Mesodermal cell (in vitro differentiated cells): ENCODE results near the gene PTPN21.

Experiments
- H3K27ac ChIP-seq: 2 replicates; pipeline ENCODE4 v1.7.0; 2013; ENCODE audit warnings: mild to moderate bottlenecking, low read depth, low read length, moderate library complexity; ENCODE audit not compliant: severe bottlenecking
- H3K36me3 ChIP-seq: 2 replicates; pipeline ENCODE4 v1.7.1; 2013; ENCODE audit warnings: mild to moderate bottlenecking, low read length, moderate library complexity; ENCODE audit not compliant: control insufficient read depth, insufficient read depth
- H3K4me1 ChIP-seq: one replicate; pipeline ENCODE4 v1.7.1; 2013; ENCODE audit warnings: mild to moderate bottlenecking, low read length; ENCODE audit not compliant: insufficient read depth, control insufficient read depth, poor library complexity, severe bottlenecking
- H3K4me3 ChIP-seq: 2 replicates; pipeline ENCODE4 v1.7.0; 2013; ENCODE audit warnings: low read length, control low read depth, mild to moderate bottlenecking; ENCODE audit not compliant: insufficient read depth, poor library complexity, severe bottlenecking; ENCODE audit errors: extremely low read depth
- H3K9me3 ChIP-seq: 2 replicates; pipeline ENCODE4 v1.7.1; 2013; ENCODE audit warnings: mild to moderate bottlenecking, low read length, moderate library complexity; ENCODE audit not compliant: control insufficient read depth
- WGBS, 2 experiments: methylation state at CpG; one replicate each; pipeline ENCODE4 v1.1.5; 2013; ENCODE audit warnings: missing lambda C conversion rate in 2 of 2; ENCODE audit not compliant: insufficient coverage in 2 of 2; 5-methylcytosine and 5-hydroxymethylcytosine counted together

The PTPN21 gene

GRCh38 chr14:88488897-88489296, 65.9 kb downstream of the PTPN21 start:
- H3K27ac ChIP-seq, result no peak overlapping the region
- 94 to 100% methylated on average over 3 to 4 of the region's 6 CpGs for WGBS, 2 experiments
- H3K4me3 ChIP-seq, result no peak overlapping the region
- H3K36me3 ChIP-seq, result peaks cover 72% of the 10 kb centered on the region
- H3K4me1 ChIP-seq, result no peaks in the 10 kb centered on the region
- no peaks in the 10 kb centered on the region for H3K9me3 ChIP-seq

- no peaks in the 10 kb centered on the region for H3K9me3 ChIP-seq
- H3K4me1 ChIP-seq, result no peaks in the 10 kb centered on the region
- H3K4me3 ChIP-seq, result no peak overlapping the region
- H3K36me3 ChIP-seq, result peaks cover 67% of the 10 kb centered on the region
- no peak overlapping the region for H3K27ac ChIP-seq
- 97 to 99% methylated on average over 7 of the region's 7 CpGs for WGBS, 2 experiments
Measured at GRCh38 chr14:88488081-88488480, 66.7 kb downstream of the PTPN21 start.

DNA sequence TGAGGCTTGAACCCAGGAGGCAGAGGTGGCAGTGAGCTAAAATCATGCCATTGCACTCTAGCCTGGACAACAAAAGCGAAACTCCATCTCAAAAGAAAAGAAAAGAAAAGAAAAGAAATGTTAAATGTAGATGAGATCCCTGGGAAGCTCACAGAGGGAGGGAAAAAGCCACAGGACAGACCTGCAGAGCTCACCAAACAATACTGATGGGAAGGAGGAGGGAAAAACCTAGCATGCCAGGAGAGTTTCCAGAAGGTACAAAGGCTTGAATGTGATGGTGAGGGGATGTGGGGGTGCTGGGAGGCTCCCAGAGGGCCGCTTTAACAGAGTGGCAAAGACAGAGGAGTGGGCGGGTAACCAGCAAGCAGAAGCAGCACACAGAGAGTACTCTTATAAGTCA, 72.3 kb downstream of the PTPN21 start:
- Histone ChIP-seq H3K27ac (no peak overlapping the region), H3K36me3 (peaks cover 67% of the 10 kb centered on the region), H3K9me3 (no peaks in the 10 kb centered on the region), H3K4me3 (no peak overlapping the region), H3K4me1 (no peaks in the 10 kb centered on the region)
- WGBS, 2 experiments, result 89 to 100% methylated on average over 2 to 3 of the region's 3 CpGs

GRCh38 chr14:88481794-88482193, 73.0 kb downstream of the PTPN21 start:
- WGBS, 2 experiments, result 95 to 96% methylated on average over 4 to 5 of the region's 7 CpGs

DNA sequence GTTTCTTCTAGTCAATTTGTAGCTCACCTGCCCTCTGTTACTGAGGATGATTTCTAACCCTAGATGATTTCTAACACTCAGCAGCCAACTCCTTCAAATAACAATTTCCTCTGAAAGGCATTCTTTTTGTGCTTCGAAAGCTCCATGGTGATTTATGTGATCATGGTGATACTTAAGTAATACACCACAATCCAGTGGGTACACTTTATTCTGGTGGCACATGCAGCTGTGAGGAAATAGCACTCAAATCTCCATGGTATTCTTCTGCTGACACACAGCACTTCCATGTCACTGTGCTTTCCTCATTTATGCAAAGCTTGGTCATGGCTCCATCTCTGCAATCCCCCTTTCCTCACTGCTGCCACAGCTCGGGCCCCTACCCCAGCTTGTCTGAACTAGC, 73.7 kb downstream of the PTPN21 start:
- Histone ChIP-seq H3K36me3 (peaks cover 73% of the 10 kb centered on the region), H3K27ac (no peak overlapping the region), H3K4me1 (no peaks in the 10 kb centered on the region), H3K9me3 (no peaks in the 10 kb centered on the region), H3K4me3 (no peak overlapping the region)
- WGBS, 2 experiments, result 100% methylated on average over 1 of the region's 2 CpGs; no CpG with 5 or more reads in 1 of the 2 experiments

More at GRCh38 chr14:88481794-88482193, 73.0 kb downstream of the PTPN21 start:
- Histone ChIP-seq H3K36me3 (peaks cover 73% of the 10 kb centered on the region), H3K27ac (no peak overlapping the region), H3K4me1 (no peaks in the 10 kb centered on the region), H3K9me3 (no peaks in the 10 kb centered on the region), H3K4me3 (no peak overlapping the region)

GRCh38 chr14:88479574-88479987, 75.2 kb downstream of the PTPN21 start:
- H3K27ac ChIP-seq, result no peak overlapping the region
- peaks cover 79% of the 10 kb centered on the region for H3K36me3 ChIP-seq
- H3K9me3 ChIP-seq, result no peaks in the 10 kb centered on the region
- H3K4me3 ChIP-seq, result no peak overlapping the region
- no peaks in the 10 kb centered on the region for H3K4me1 ChIP-seq
- 95 to 97% methylated on average over 31 to 39 of the region's 40 CpGs for WGBS, 2 experiments

DNA sequence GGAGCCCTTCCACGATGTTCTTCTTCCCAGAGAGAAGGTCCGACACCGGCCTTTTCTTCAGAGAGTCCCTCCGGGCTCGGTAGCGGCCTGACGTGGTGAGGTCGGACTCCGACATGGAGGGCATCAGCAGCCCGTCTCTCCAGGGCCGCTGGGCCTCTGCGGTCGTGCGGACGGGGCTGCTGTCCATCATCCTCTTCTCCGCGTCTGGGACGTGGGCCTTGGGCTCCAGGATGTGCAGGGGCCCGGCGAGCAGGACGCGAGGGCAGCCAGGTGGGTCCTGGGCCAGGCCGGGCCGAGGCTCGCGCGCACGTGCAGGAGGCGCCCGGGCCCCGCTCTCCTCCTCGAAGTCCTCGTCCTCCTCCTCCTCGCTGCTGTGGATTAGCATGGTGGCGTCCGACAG, 75.9 kb downstream of the PTPN21 start:
- WGBS, 2 experiments, result 96 to 97% methylated on average over 35 to 36 of the region's 36 CpGs
- Histone ChIP-seq H3K4me3 (no peak overlapping the region), H3K36me3 (peaks cover 76% of the 10 kb centered on the region), H3K4me1 (no peaks in the 10 kb centered on the region), H3K9me3 (no peaks in the 10 kb centered on the region), H3K27ac (no peak overlapping the region)

GRCh38 chr14:88477513-88478250, 77.1 kb downstream of the PTPN21 start:
- H3K36me3 ChIP-seq, result peaks cover 80% of the 10 kb centered on the region

DNA sequence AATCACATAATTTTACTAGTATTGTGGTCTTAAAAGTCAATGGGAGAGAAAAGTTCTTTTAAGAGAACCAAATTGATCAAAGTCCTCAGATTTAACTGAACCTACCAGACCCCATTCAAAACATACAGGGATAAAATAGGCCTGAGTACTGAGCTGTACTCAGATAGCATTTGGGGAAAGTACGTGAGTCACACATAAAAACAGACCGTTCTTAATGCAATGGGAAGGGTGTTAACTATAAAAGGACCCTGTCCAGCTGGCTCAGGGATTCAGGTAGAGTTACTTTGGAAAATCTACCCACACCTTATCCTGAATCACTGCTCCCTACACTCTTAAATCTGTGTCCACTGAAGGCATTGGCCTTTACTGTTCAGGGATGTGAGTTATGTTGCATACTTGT, 78.0 kb downstream of the PTPN21 start:
- no peaks in the 10 kb centered on the region for H3K4me1 ChIP-seq
- H3K9me3 ChIP-seq, result no peaks in the 10 kb centered on the region
- WGBS, 2 experiments, result 100% methylated on average over 1 of the region's 2 CpGs; no CpG with 5 or more reads in 1 of the 2 experiments
- H3K4me3 ChIP-seq, result no peak overlapping the region
- no peak overlapping the region for H3K27ac ChIP-seq
- H3K36me3 ChIP-seq, result peaks cover 85% of the 10 kb centered on the region

More at GRCh38 chr14:88477513-88478250, 77.1 kb downstream of the PTPN21 start:
- no peak overlapping the region for H3K27ac ChIP-seq
- H3K4me3 ChIP-seq, result no peak overlapping the region
- H3K9me3 ChIP-seq, result no peaks in the 10 kb centered on the region
- no peaks in the 10 kb centered on the region for H3K4me1 ChIP-seq
- WGBS, 2 experiments, result 86 to 98% methylated on average over 2 to 5 of the region's 6 CpGs

- 83 to 93% methylated on average over 5 to 6 of the region's 7 CpGs for WGBS, 2 experiments
- H3K27ac ChIP-seq, result no peak overlapping the region
- no peaks in the 10 kb centered on the region for H3K4me1 ChIP-seq
- no peak overlapping the region for H3K4me3 ChIP-seq
- peaks cover 87% of the 10 kb centered on the region for H3K36me3 ChIP-seq
- H3K9me3 ChIP-seq, result no peaks in the 10 kb centered on the region
Measured at GRCh38 chr14:88476214-88476774, 78.5 kb downstream of the PTPN21 start.

- no peak overlapping the region for H3K4me3 ChIP-seq
- H3K4me1 ChIP-seq, result peaks cover 4% of the 10 kb centered on the region
- no peak overlapping the region for H3K27ac ChIP-seq
- H3K36me3 ChIP-seq, result peaks cover 91% of the 10 kb centered on the region
- no peaks in the 10 kb centered on the region for H3K9me3 ChIP-seq
- no CpG with 5 or more reads among the region's 1 CpG for WGBS, 2 experiments
Measured at GRCh38 chr14:88473791-88474190, 81.0 kb downstream of the PTPN21 start.
